HEK293T (cell line): ENCODE measurements around the gene HOXA13.

ENCODE experiments used
- ARNT ChIP-seq: fragments of 450-650 bp; IDR thresholded peaks from 2 replicates; pipeline ENCODE4 v1.6.1; 2017; ENCODE audit warnings: mild to moderate bottlenecking
- BHLHE40 ChIP-seq: fragments of 450-650 bp; IDR thresholded peaks from 2 replicates; pipeline ENCODE4 v1.6.1; 2016; ENCODE audit warnings: mild to moderate bottlenecking, moderate library complexity, borderline replicate concordance
- FOXA1 ChIP-seq: fragments of 450-650 bp; IDR thresholded peaks from 2 replicates; pipeline ENCODE4 v1.6.1; 2016; ENCODE audit warnings: mild to moderate bottlenecking
- FOXK2 ChIP-seq: fragments of 450-650 bp; IDR thresholded peaks from 2 replicates; pipeline ENCODE4 v1.6.1; 2016; ENCODE audit warnings: mild to moderate bottlenecking
- FOXM1 ChIP-seq: fragments of 450-650 bp; IDR thresholded peaks from 2 replicates; pipeline ENCODE4 v1.6.1; 2017; ENCODE audit warnings: mild to moderate bottlenecking, borderline replicate concordance
- SP1 ChIP-seq: fragments of 450-650 bp; IDR thresholded peaks from 2 replicates; pipeline ENCODE4 v1.6.1; 2017
- TARDBP ChIP-seq: fragments of 450-650 bp; IDR thresholded peaks from 2 replicates; pipeline ENCODE4 v1.6.1; 2016
- ZNF384 ChIP-seq: fragments of 450-650 bp; IDR thresholded peaks from 2 replicates; pipeline ENCODE4 v1.6.1; 2016
- TF ChIP-seq, protein P1 (sequence below): fragments of 450-650 bp; IDR thresholded peaks from 2 replicates; pipeline ENCODE4 v1.6.1; 2016

DNA sequence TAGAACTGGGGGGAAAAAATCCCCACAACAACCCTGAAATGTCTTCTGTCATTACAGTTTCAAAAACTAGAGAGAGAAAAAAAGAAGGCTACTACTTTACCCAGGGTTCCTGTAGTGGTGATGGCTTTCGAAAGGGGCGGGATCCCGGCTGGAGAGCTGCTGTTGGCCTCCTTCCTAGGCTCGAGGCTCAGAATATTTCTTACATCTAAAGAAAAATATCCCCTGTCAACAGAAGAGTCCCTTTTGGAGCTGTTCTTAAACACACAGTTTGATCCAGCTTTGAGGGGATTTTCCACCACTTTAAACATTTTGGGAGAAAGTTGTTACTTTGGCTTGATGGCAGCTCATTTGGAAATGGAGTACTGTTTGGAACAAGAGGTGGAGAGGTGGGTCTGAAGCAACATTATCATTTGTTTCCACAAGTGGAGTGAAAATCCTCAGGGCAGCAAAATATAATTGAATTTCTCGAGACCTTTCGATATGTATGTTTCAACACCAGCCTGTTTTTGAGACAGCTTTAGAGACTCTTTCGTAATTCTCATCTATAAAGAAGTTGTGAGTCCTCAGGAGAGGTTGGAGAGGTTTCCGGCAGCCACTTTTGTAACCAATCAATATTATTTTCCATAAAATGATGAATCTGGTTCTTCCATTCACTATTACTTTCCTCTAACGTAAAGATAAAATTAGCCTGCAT, 5.1 kb downstream of the HOXA13 start:
- TF ChIP-seq SP1 (no peak), FOXA1 (no peak), ZNF384 (no peak), ARNT (no peak), BHLHE40 (no peak), FOXM1 (no peak), TARDBP (no peak), FOXK2 (no peak)
- TF ChIP-seq, protein P1, sequence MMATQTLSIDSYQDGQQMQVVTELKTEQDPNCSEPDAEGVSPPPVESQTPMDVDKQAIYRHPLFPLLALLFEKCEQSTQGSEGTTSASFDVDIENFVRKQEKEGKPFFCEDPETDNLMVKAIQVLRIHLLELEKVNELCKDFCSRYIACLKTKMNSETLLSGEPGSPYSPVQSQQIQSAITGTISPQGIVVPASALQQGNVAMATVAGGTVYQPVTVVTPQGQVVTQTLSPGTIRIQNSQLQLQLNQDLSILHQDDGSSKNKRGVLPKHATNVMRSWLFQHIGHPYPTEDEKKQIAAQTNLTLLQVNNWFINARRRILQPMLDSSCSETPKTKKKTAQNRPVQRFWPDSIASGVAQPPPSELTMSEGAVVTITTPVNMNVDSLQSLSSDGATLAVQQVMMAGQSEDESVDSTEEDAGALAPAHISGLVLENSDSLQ = no peak
